SU-DHL-6 (cell line): ENCODE results near the gene MATN1.

Source experiments
- H2AFZ ChIP-seq: fragments of 200-600 bp; sonication (generic); 2 replicates; pipeline ENCODE4 v1.6.1; 2014; ENCODE audit warnings: low read depth, mild to moderate bottlenecking, moderate library complexity, mixed read lengths, antibody characterized with exemption, low read length; ENCODE audit not compliant: severe bottlenecking
- H3F3A ChIP-seq: fragments of 200-600 bp; shearing (Covaris generic); 2 replicates; pipeline ENCODE4 v1.6.0; 2016; ENCODE audit warnings: antibody characterized with exemption, mild to moderate bottlenecking; ENCODE audit not compliant: insufficient read depth
- H3K27ac ChIP-seq: fragments of 200-600 bp; sonication (generic); 2 replicates; pipeline ENCODE4 v1.5.1; 2016; ENCODE audit warnings: low read depth, mild to moderate bottlenecking, low read length, moderate library complexity, mixed read lengths
- H3K27me3 ChIP-seq: fragments of 200-600 bp; sonication (generic), shearing (Covaris generic); 2 replicates; pipeline ENCODE4 v1.6.0; 2014; ENCODE audit warnings: mild to moderate bottlenecking, low read length
- H3K36me3 ChIP-seq: fragments of 200-600 bp; sonication (generic); 2 replicates; pipeline ENCODE4 v1.6.1; 2014; ENCODE audit warnings: mild to moderate bottlenecking, low read length, mixed read lengths
- H3K4me2 ChIP-seq: fragments of 300-600, 200-600 bp; shearing (Covaris generic), sonication (generic); 2 replicates; pipeline ENCODE4 v1.6.0; 2014; ENCODE audit warnings: low read length, low read depth, mild to moderate bottlenecking; ENCODE audit not compliant: poor library complexity, severe bottlenecking
- H3K4me3 ChIP-seq: fragments of 200-600 bp; sonication (generic); 2 replicates; pipeline ENCODE4 v1.5.1; 2014; ENCODE audit warnings: antibody characterized with exemption, low read length, mild to moderate bottlenecking, mixed read lengths; ENCODE audit not compliant: insufficient read depth, poor library complexity, severe bottlenecking
- H3K79me2 ChIP-seq: fragments of 200-600 bp; sonication (generic); 2 replicates; pipeline ENCODE4 v1.6.1; 2014; ENCODE audit warnings: mild to moderate bottlenecking, low read length, moderate library complexity; ENCODE audit not compliant: insufficient read depth
- H3K9ac ChIP-seq: fragments of 200-600 bp; sonication (generic); 2 replicates; pipeline ENCODE4 v1.7.0; 2014; ENCODE audit warnings: mild to moderate bottlenecking, low read length
- H3K9me2 ChIP-seq: fragments of 200-600 bp; sonication (generic); replicated peaks from 2 replicates; pipeline ENCODE4 v1.6.1; 2014; ENCODE audit warnings: low read length; ENCODE audit not compliant: insufficient read depth
- H3K9me3 ChIP-seq: fragments of 200-600 bp; sonication (generic); 2 replicates; pipeline ENCODE4 v1.6.1; 2014; ENCODE audit warnings: low read length, mixed read lengths; ENCODE audit not compliant: insufficient read depth
- H4K20me1 ChIP-seq: fragments of 200-600 bp; sonication (generic); 2 replicates; pipeline ENCODE4 v1.6.1; 2014; ENCODE audit warnings: low read depth, mild to moderate bottlenecking, antibody characterized with exemption, low read length, moderate library complexity, mixed read lengths
- EZH2phosphoT487 ChIP-seq: fragments of 200-600 bp; sonication (generic), shearing (Covaris generic); conservative IDR thresholded peaks from 2 replicates; pipeline ENCODE4 v1.6.1; 2018; ENCODE audit warnings: mild to moderate bottlenecking, antibody characterized with exemption, low read length, moderate library complexity, mixed read lengths
- TF ChIP-seq, protein P1 (sequence below): fragments of 200-600 bp; sonication (generic); IDR thresholded peaks from one replicate; pipeline ENCODE4 v1.5.1; 2017; ENCODE audit warnings: antibody characterized with exemption, mild to moderate bottlenecking, low read length, moderate library complexity; ENCODE audit not compliant: insufficient read depth, poor library complexity, severe bottlenecking

Gene MATN1

GRCh38 chr1:30708361-30708728, 15.0 kb downstream of the MATN1 start:
- Histone ChIP-seq H3K9me2 (no peaks in the 10 kb centered on the region), H3K9me3 (no peaks in the 10 kb centered on the region), H3F3A (no peaks in the 10 kb centered on the region), H3K36me3 (no peaks in the 10 kb centered on the region), H2AFZ (no peak overlapping the region), H3K4me3 (no peak overlapping the region), H3K4me2 (no peak overlapping the region), H3K27me3 (no peaks in the 10 kb centered on the region), H3K27ac (no peak overlapping the region), H3K79me2 (no peaks in the 10 kb centered on the region), H3K9ac (no peak overlapping the region), H4K20me1 (no peaks in the 10 kb centered on the region)
- TF ChIP-seq EZH2phosphoT487, result no peak
- TF ChIP-seq, protein P1, sequence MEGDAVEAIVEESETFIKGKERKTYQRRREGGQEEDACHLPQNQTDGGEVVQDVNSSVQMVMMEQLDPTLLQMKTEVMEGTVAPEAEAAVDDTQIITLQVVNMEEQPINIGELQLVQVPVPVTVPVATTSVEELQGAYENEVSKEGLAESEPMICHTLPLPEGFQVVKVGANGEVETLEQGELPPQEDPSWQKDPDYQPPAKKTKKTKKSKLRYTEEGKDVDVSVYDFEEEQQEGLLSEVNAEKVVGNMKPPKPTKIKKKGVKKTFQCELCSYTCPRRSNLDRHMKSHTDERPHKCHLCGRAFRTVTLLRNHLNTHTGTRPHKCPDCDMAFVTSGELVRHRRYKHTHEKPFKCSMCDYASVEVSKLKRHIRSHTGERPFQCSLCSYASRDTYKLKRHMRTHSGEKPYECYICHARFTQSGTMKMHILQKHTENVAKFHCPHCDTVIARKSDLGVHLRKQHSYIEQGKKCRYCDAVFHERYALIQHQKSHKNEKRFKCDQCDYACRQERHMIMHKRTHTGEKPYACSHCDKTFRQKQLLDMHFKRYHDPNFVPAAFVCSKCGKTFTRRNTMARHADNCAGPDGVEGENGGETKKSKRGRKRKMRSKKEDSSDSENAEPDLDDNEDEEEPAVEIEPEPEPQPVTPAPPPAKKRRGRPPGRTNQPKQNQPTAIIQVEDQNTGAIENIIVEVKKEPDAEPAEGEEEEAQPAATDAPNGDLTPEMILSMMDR, result no peak

GRCh38 chr1:30707412-30708360, 15.7 kb downstream of the MATN1 start:
- Histone ChIP-seq H3K4me2 (no peak overlapping the region), H3K27ac (no peak overlapping the region), H2AFZ (no peak overlapping the region), H3F3A (no peaks in the 10 kb centered on the region), H3K79me2 (no peaks in the 10 kb centered on the region), H3K9ac (no peak overlapping the region), H3K9me2 (no peaks in the 10 kb centered on the region), H3K9me3 (no peaks in the 10 kb centered on the region), H3K4me3 (no peak overlapping the region), H3K36me3 (no peaks in the 10 kb centered on the region), H3K27me3 (no peaks in the 10 kb centered on the region), H4K20me1 (no peaks in the 10 kb centered on the region)
- no peak for TF ChIP-seq EZH2phosphoT487
- TF ChIP-seq, protein P1, result peak; percentile 53

GRCh38 chr1:30706528-30706927, 16.9 kb downstream of the MATN1 start:
- H2AFZ ChIP-seq, result no peak overlapping the region
- H3K27me3 ChIP-seq, result no peaks in the 10 kb centered on the region
- H3K9me2 ChIP-seq, result no peaks in the 10 kb centered on the region

More at GRCh38 chr1:30706528-30706927, 16.9 kb downstream of the MATN1 start:
- Histone ChIP-seq H3K4me2 (no peak overlapping the region), H3K4me3 (no peak overlapping the region), H3K79me2 (no peaks in the 10 kb centered on the region), H3K27ac (no peak overlapping the region), H3K9me3 (no peaks in the 10 kb centered on the region), H3F3A (no peaks in the 10 kb centered on the region), H4K20me1 (no peaks in the 10 kb centered on the region), H3K9ac (no peak overlapping the region), H3K36me3 (no peaks in the 10 kb centered on the region)
- TF ChIP-seq, protein P1, result no peak
- no peak for TF ChIP-seq EZH2phosphoT487
